Liver (tissue), 9 donors: ENCODE measurements around the gene CLUH. TPM values are rescaled to one million over a fixed set of nuclear protein-coding genes. Genes with fewer than 3 reads are reported as not detected.
"Not testable (repeated sequence)": the region's sequence is repeated elsewhere in the genome, so short reads cannot be mapped to it uniquely, and the experiment has no call there.

Source experiments
- DNase-seq: peaks from one replicate; pipeline ENCODE4 v3.0.0-alpha.2; 2017; ENCODE audit warnings: low spot score
- H3K27ac ChIP-seq, 2 donors: one replicate each; pipeline ENCODE4 v1.7.0; 2013; ENCODE audit warnings: inconsistent platforms in 2 of 2, low read length in 2 of 2, control low read depth in 1 of 2, low read depth in 1 of 2, mild to moderate bottlenecking in 1 of 2
- H3K27me3 ChIP-seq, 4 donors: one replicate each; pipeline versions ENCODE4 v1.6.1 to v1.7.0; 2013; ENCODE audit warnings: low read length in 3 of 4, inconsistent platforms in 1 of 4, mild to moderate bottlenecking in 1 of 4, moderate library complexity in 1 of 4; ENCODE audit not compliant: control insufficient read depth in 4 of 4, insufficient read depth in 4 of 4
- H3K36me3 ChIP-seq, 4 donors: one replicate each; pipeline versions ENCODE4 v1.6.1 to v1.7.0; 2013; ENCODE audit warnings: low read length in 3 of 4, mild to moderate bottlenecking in 3 of 4, low read depth in 1 of 4, moderate library complexity in 1 of 4; ENCODE audit not compliant: control insufficient read depth in 4 of 4, insufficient read depth in 3 of 4
- H3K4me1 ChIP-seq, 4 donors: one replicate each; pipeline versions ENCODE4 v1.6.1 to v1.7.0; 2013; ENCODE audit warnings: low read length in 3 of 4, mild to moderate bottlenecking in 3 of 4, moderate library complexity in 1 of 4; ENCODE audit not compliant: control insufficient read depth in 4 of 4, insufficient read depth in 4 of 4
- H3K4me3 ChIP-seq, 3 donors: one replicate each; pipeline versions ENCODE4 v1.6.1 to v1.7.0; 2013; ENCODE audit warnings: low read length in 3 of 3, control low read depth in 1 of 3, low read depth in 1 of 3, mild to moderate bottlenecking in 1 of 3
- H3K9ac ChIP-seq, 2 donors: one replicate each; pipeline ENCODE4 v1.7.0; 2013; ENCODE audit warnings: low read length in 2 of 2, mild to moderate bottlenecking in 2 of 2, moderate library complexity in 2 of 2, control low read depth in 1 of 2, low read depth in 1 of 2
- H3K9me3 ChIP-seq, 4 donors: one replicate each; pipeline versions ENCODE4 v1.6.1 to v1.7.0; 2013; ENCODE audit warnings: low read length in 3 of 4; ENCODE audit not compliant: control insufficient read depth in 4 of 4
- EGR1 ChIP-seq, 2 donors: IDR thresholded peaks; 2 replicates each; pipeline ENCODE4 v1.6.1; 2016 to 2018; ENCODE audit warnings: antibody characterized with exemption in 2 of 2, low read depth in 2 of 2
- FOXA1 ChIP-seq: IDR thresholded peaks from 2 replicates; pipeline ENCODE4 v1.6.1; 2016; ENCODE audit warnings: antibody characterized with exemption
- FOXA2 ChIP-seq: IDR thresholded peaks from 2 replicates; pipeline ENCODE4 v1.6.1; 2016; ENCODE audit warnings: antibody characterized with exemption
- GABPA ChIP-seq, 2 donors: IDR thresholded peaks in 1 of 2; conservative IDR thresholded peaks in 1 of 2; 2 replicates each; pipeline ENCODE4 v1.6.1; 2016; ENCODE audit warnings: antibody characterized with exemption in 2 of 2, mild to moderate bottlenecking in 1 of 2, moderate library complexity in 1 of 2
- HNF4A ChIP-seq, 2 donors: conservative IDR thresholded peaks; 2 replicates each; pipeline ENCODE4 v1.6.1; 2016; ENCODE audit warnings: antibody characterized with exemption in 2 of 2, mild to moderate bottlenecking in 2 of 2
- HNF4G ChIP-seq: IDR thresholded peaks from 2 replicates; pipeline ENCODE4 v1.6.1; 2016; ENCODE audit warnings: antibody characterized with exemption
- JUND ChIP-seq, 2 donors: IDR thresholded peaks; 2 replicates each; pipeline ENCODE4 v1.6.1; 2016; ENCODE audit warnings: antibody characterized with exemption in 2 of 2
- NR2F2 ChIP-seq: IDR thresholded peaks from 2 replicates; pipeline ENCODE4 v1.6.1; 2016; ENCODE audit warnings: antibody characterized with exemption
- RAD21 ChIP-seq, 2 donors: IDR thresholded peaks; 2 replicates each; pipeline ENCODE4 v1.6.1; 2016; ENCODE audit warnings: antibody characterized with exemption in 2 of 2, mild to moderate bottlenecking in 2 of 2
- RXRA ChIP-seq, 2 donors: IDR thresholded peaks; 2 replicates each; pipeline ENCODE4 v1.6.1; 2017 to 2018; ENCODE audit warnings: antibody characterized with exemption in 2 of 2, mild to moderate bottlenecking in 1 of 2
- SP1 ChIP-seq: IDR thresholded peaks from 2 replicates; pipeline ENCODE4 v1.6.1; 2018; ENCODE audit warnings: antibody characterized with exemption, mild to moderate bottlenecking
- TAF1 ChIP-seq: conservative IDR thresholded peaks from 2 replicates; pipeline ENCODE4 v1.6.1; 2016; ENCODE audit warnings: antibody characterized with exemption, mild to moderate bottlenecking
- YY1 ChIP-seq: IDR thresholded peaks from 2 replicates; pipeline ENCODE4 v1.6.1; 2016; ENCODE audit warnings: antibody characterized with exemption, mild to moderate bottlenecking
- WGBS: extraction: QIAGEN DNeasy Blood & Tissue Kit; methylation state at CpG from one replicate; pipeline ENCODE4 v1.1.7; 2013; 5-methylcytosine and 5-hydroxymethylcytosine counted together
- polyA plus RNA-seq, 2 donors: library from polyadenylated mRNA; stranded (reverse) in 1 of 2; unstranded in 1 of 2; fragments of 200-250 nt in 1 of 2; fragments of >200 nt in 1 of 2; fragmentation: Nextera tagmentation in 1 of 2; extraction: Ambion mirVana in 1 of 2; gene quantifications; one replicate each; pipeline versions ENCODE4 v1.2.1 to v1.2.3, GENCODE V29; 2013 to 2015
- total RNA-seq, 2 donors: library from RNA; depleted of rRNA; stranded (reverse); fragments of >200 nt; gene quantifications; one replicate each; pipeline ENCODE4 v1.2.3, GENCODE V29; 2014
- TF ChIP-seq, protein P1 (sequence below): IDR thresholded peaks from 2 replicates; pipeline ENCODE4 v1.6.1; 2016; ENCODE audit warnings: antibody characterized with exemption
- TF ChIP-seq, protein P2 (sequence below): IDR thresholded peaks from 2 replicates; pipeline ENCODE4 v1.6.1; 2016; ENCODE audit warnings: antibody characterized with exemption, mild to moderate bottlenecking
- TF ChIP-seq, protein P3 (sequence below): fragments of 150-350 bp; IDR thresholded peaks from 2 replicates; pipeline ENCODE4 v1.5.1; 2017; ENCODE audit warnings: improper control_type of control experiment, low read depth, low read length; ENCODE audit not compliant: missing input control
- TF ChIP-seq, protein P4 (sequence below): IDR thresholded peaks from 2 replicates; pipeline ENCODE4 v1.6.1; 2016; ENCODE audit warnings: antibody characterized with exemption
- TF ChIP-seq, protein P5 (sequence below): IDR thresholded peaks from 2 replicates; pipeline ENCODE4 v1.6.1; 2016; ENCODE audit warnings: antibody characterized with exemption
- donor health status: healthy.
- donor health status: healthy.
- donor health status: healthy.
- donor health status: healthy.
- donor health status: healthy.

The CLUH gene
- total and polyA plus RNA-seq, 4 donors, result 40.2 to 224 (median 102) TPM

DNA sequence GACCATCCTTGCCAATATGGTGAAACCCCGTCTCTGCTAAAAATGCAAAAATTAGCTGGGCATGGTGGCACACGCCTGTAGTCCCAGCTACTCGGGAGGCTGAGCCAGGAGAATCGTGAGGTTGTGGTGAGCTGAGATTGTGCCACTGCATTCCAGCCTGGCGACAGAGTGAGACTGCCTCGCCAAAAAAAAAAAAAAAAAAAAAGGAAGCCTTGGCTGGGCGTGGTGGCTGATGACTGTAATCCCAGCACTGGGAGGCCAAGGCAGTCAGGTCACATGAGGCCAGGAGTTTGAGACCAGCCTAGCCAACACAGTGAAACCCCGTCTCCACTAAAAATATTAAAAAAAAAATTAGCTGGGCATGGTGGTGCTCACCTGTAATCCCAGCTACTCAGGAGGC is 52.2 kb downstream of the CLUH start:
- DNase-seq, H3K4me1 ChIP-seq, H3K27me3 ChIP-seq, H3K4me3 ChIP-seq, H3K9ac ChIP-seq, H3K27ac ChIP-seq, H3K9me3 ChIP-seq, H3K36me3 ChIP-seq: not testable (repeated sequence)
- WGBS, result 76% methylated on average over 8 of the region's 8 CpGs

DNA sequence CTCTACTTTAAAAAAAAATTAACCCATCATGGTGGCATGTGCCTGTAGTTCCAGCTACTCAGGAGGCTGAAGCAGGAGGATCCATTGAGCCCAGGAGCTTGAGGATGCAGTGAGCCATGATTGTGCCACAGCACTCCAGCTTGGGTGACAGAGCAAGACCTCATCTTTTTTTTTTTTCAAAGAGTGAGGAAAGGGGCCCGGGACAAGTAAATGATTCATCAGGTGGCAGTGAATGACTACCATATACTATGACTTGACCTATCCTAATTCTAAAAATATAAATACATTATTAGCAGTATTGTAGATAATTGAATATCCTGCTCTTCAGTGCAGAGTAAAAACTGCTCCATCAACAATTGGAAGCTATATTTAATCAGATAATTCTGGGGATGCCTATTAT is 55.3 kb downstream of the CLUH start:
- WGBS, result 28% methylated on average over 1 of the region's 1 CpG
- H3K4me3 ChIP-seq, result no peak overlapping the region
- no peaks in the 10 kb centered on the region for H3K27me3 ChIP-seq
- H3K36me3 ChIP-seq, result peaks cover 0 to 2% (median 1%) of the 10 kb centered on the region in 4 donors
- no peak overlapping the region for H3K27ac ChIP-seq
- TF ChIP-seq, protein P1, sequence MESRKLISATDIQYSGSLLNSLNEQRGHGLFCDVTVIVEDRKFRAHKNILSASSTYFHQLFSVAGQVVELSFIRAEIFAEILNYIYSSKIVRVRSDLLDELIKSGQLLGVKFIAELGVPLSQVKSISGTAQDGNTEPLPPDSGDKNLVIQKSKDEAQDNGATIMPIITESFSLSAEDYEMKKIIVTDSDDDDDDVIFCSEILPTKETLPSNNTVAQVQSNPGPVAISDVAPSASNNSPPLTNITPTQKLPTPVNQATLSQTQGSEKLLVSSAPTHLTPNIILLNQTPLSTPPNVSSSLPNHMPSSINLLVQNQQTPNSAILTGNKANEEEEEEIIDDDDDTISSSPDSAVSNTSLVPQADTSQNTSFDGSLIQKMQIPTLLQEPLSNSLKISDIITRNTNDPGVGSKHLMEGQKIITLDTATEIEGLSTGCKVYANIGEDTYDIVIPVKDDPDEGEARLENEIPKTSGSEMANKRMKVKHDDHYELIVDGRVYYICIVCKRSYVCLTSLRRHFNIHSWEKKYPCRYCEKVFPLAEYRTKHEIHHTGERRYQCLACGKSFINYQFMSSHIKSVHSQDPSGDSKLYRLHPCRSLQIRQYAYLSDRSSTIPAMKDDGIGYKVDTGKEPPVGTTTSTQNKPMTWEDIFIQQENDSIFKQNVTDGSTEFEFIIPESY, result no peak
- TF ChIP-seq FOXA1, result no peak
- TF ChIP-seq EGR1 (IDR thresholded peaks at IDR 0.05; ENCODE audit: low read depth in 2 of 2), result no peak
- no peak for TF ChIP-seq YY1
- TF ChIP-seq RXRA (IDR thresholded peaks at IDR 0.05), result no peak
- no peak for TF ChIP-seq GABPA (IDR thresholded peaks at IDR 0.05 in 1 of 2, conservative IDR thresholded peaks at IDR 0.05 in 1 of 2)
- no peak for TF ChIP-seq FOXA2
- no peak for TF ChIP-seq HNF4A (conservative IDR thresholded peaks at IDR 0.05)
- TF ChIP-seq, protein P2, sequence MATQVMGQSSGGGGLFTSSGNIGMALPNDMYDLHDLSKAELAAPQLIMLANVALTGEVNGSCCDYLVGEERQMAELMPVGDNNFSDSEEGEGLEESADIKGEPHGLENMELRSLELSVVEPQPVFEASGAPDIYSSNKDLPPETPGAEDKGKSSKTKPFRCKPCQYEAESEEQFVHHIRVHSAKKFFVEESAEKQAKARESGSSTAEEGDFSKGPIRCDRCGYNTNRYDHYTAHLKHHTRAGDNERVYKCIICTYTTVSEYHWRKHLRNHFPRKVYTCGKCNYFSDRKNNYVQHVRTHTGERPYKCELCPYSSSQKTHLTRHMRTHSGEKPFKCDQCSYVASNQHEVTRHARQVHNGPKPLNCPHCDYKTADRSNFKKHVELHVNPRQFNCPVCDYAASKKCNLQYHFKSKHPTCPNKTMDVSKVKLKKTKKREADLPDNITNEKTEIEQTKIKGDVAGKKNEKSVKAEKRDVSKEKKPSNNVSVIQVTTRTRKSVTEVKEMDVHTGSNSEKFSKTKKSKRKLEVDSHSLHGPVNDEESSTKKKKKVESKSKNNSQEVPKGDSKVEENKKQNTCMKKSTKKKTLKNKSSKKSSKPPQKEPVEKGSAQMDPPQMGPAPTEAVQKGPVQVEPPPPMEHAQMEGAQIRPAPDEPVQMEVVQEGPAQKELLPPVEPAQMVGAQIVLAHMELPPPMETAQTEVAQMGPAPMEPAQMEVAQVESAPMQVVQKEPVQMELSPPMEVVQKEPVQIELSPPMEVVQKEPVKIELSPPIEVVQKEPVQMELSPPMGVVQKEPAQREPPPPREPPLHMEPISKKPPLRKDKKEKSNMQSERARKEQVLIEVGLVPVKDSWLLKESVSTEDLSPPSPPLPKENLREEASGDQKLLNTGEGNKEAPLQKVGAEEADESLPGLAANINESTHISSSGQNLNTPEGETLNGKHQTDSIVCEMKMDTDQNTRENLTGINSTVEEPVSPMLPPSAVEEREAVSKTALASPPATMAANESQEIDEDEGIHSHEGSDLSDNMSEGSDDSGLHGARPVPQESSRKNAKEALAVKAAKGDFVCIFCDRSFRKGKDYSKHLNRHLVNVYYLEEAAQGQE, result no peak
- TF ChIP-seq TAF1, result no peak
- TF ChIP-seq, protein P3, sequence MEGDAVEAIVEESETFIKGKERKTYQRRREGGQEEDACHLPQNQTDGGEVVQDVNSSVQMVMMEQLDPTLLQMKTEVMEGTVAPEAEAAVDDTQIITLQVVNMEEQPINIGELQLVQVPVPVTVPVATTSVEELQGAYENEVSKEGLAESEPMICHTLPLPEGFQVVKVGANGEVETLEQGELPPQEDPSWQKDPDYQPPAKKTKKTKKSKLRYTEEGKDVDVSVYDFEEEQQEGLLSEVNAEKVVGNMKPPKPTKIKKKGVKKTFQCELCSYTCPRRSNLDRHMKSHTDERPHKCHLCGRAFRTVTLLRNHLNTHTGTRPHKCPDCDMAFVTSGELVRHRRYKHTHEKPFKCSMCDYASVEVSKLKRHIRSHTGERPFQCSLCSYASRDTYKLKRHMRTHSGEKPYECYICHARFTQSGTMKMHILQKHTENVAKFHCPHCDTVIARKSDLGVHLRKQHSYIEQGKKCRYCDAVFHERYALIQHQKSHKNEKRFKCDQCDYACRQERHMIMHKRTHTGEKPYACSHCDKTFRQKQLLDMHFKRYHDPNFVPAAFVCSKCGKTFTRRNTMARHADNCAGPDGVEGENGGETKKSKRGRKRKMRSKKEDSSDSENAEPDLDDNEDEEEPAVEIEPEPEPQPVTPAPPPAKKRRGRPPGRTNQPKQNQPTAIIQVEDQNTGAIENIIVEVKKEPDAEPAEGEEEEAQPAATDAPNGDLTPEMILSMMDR, result no peak
- TF ChIP-seq JUND (IDR thresholded peaks at IDR 0.05), result no peak
- TF ChIP-seq, protein P4, sequence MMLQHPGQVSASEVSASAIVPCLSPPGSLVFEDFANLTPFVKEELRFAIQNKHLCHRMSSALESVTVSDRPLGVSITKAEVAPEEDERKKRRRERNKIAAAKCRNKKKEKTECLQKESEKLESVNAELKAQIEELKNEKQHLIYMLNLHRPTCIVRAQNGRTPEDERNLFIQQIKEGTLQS, result no peak
- TF ChIP-seq, protein P5, sequence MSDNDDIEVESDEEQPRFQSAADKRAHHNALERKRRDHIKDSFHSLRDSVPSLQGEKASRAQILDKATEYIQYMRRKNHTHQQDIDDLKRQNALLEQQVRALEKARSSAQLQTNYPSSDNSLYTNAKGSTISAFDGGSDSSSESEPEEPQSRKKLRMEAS, result no peak
- TF ChIP-seq HNF4G, result no peak
- no peak for TF ChIP-seq SP1
- no peak for TF ChIP-seq RAD21 (IDR thresholded peaks at IDR 0.05)
- TF ChIP-seq NR2F2, result no peak
- H3K4me1 ChIP-seq, result peaks cover 0 to under 1% (median 0%) of the 10 kb centered on the region in 4 donors
- H3K9me3 ChIP-seq, result no peaks in the 10 kb centered on the region
- no peak overlapping the region for H3K9ac ChIP-seq
- no peak for DNase-seq
